Inflammatory macrophage treated with lipopolysaccharide for 4 hours (primary cell): ENCODE data around the gene ERGIC1.

Experiments
- DNase-seq: peaks from one replicate; pipeline ENCODE4 v3.0.0-alpha.2; 2020

The ERGIC1 gene

DNA sequence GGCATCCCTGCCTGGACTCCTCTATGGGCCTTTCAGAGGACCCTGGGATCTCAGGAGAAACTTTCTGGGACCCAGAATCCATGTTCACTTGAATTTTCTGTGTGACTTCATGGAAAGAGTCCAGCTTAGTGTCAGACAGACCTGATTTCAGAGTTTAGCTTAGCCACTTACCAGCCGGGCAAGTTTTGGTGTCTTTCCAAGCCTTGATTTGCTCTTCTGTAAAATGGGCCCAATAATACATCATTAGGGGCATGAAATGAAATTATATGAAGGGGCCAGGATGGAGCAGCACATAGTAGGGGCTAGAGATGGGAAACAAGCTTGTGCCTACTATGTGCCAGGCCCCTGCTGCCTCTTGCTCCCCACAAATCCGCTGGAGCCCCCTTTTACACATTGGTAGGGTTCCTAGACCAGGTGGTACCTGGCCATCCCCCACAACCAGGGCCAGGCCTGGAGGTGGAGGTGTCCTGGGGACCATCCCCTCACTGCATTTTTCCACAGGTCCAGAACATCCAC lies 92.0 kb downstream of the ERGIC1 start:
- DNase-seq = no peak

GRCh38 chr5:172926796-172927195 lies 92.7 kb downstream of the ERGIC1 start:
- no peak for DNase-seq

DNA sequence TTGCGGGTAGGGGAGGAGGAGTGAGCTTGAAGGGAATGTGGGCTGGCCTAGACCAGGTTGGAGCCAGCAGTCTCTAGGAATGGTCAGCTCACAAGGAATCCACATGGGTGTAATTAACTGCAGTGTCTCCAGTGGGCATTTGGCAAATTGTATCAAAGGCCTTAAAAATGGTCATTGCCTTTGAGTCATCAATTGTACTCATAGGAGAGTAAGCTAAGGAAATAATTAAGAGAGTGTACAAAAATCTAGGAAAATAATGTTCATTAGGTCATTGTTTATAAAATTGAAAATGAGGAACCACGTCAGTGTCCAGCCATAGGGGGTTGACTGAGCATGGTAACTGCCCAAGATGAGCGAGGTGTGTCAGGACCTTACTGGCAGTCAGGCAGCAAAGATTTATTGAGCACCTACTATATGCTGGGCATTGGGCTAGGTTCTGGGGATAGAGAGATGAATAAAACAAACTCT lies 95.4 kb downstream of the ERGIC1 start:
- no peak for DNase-seq

DNA sequence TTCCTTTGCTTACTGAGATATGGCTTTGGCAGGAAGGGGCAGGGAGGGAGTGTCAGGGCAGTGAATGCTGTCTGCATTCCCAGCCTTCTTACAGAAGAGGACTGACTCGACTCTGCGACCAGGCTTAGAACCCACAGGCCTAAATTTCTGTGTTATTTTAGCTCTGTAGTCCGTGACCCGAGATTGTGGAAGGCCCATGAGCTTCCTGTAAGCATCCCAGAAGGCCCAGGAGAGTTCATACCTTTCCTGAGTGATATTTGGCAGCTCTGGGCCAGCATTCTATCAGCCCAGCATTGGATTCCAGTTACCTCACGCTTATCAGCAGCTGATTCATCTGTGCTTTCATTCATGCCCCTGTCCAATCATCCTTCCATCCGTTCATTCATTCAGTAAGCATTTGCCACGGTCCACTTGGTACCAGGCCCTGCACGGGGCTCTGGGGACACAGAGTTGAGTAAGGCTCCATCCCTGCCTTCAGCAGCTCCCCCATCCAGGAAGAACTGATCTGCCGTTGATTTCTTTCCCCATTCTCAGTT lies 97.0 kb downstream of the ERGIC1 start:
- DNase-seq = no peak

- DNase-seq = peak; percentile 62
Measured at GRCh38 chr5:172932313-172933017, 98.4 kb downstream of the ERGIC1 start.

DNA sequence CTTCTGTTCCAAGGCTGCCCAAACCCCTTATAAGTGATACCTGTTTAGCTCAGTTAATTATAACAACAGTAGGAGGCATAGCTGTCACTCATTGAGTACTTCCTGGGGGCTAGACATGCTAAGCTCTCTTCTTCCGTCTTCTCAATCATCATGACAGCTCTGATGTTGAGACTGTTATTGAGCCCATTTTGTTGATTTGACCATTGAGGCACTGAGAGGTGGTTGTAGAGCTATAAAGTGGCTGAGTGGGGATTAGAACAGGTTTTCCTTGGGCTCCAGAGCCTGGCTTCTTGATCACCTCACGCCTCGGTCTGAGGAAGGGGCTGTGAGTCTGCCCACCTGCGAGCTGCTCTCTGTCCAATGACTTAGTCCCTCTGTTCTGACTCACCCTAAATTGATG lies 99.2 kb downstream of the ERGIC1 start:
- no peak for DNase-seq

DNA sequence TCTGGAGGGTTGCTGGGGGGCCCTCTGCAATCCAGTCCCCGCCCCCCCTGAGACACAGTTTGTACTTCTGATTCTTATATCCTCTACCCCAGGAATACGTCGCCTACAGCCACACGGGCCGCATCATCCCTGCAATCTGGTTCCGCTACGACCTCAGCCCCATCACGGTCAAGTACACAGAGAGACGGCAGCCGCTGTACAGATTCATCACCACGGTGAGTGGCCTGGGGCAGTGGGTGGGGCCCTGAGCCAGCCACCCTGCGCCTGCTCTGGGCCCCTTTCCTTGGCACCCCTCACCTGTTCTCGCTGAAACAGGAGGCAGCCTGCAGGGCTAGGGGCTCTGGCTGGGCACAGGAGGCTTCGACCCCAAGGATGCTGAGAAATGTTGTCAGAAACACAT lies 101.0 kb downstream of the ERGIC1 start:
- DNase-seq = no peak

DNA sequence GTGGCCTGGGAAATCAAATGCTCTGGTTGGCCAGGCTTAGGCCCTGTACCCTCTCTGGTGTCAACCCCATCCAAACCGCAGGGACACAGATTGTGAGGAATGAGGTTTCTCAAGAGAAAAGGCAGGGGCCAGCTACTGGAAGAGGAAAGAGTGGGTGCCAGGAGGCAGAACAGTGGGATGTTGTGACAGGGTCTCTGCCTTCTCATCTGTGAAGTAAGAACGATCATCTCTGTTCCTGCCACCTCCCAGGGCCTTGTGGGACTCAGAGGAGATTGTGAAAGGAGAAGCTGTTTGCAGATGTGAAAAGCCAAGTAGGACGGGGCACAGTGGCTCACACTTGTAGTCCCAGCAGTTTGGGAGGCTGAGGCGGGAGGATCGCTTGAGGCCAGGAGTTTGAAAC lies 102.3 kb downstream of the ERGIC1 start:
- peak; percentile 38 for DNase-seq

DNA sequence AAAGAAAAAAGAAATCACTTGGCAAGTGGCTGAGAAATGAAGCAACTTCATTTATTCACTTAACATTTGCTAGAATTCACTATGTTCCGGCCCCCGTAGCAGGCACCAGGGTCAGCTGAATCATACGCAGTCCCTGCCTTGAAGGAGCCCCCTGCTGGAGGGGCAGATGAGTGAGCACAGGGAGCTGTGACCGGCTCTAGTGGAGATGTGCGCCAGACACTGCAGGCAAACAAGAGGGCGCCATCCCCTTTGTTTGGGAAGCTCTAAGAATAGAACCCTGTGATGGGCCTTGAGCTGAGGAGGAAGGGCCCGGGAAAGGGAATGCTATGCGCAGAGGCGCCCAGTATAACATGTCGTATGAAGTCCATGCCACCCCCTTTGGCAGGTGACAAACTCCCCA lies 105.0 kb downstream of the ERGIC1 start:
- DNase-seq = peak; percentile 17

- no peak for DNase-seq
Measured at GRCh38 chr5:172939611-172940267, 105.7 kb downstream of the ERGIC1 start.

DNA sequence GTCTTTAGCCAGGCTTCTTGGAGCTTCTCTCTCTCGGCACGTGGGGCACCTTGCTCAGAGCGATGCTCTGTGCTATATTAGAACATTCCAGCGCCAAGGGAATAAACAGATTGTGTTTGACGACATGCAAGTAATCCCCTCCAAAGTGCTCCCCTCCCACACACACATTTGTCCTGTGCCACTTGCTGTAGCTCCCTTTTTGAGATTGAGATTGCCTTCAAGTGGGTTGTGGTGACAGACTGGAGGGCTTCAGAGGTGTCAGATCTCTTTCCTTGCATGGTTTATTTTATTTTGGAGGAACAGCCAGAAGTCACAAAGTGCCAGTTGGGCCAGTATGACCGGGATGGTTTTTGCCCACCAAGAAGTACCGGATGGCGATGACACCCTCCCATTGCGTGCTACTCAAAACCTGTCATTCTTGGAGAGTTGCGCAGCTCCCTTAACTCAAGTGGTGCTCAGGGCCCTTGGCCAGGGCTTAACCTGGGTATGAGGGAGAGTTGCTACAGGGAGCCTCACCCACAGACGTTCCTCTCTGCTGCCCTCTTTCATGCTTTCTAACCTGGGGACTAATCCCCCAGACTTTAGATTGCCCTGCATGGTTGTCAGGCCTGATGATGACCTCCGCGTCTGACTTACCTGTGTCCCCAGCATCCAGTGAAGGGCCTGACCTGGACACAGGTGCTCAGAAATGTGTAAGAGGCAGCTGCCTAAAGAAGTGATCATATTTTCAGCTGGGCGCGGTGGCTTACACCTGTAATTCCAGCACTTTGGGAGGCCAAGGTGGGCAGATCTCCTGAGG lies 106.4 kb downstream of the ERGIC1 start:
- DNase-seq = no peak

GRCh38 chr5:172941067-172941516 lies 107.0 kb downstream of the ERGIC1 start:
- no peak for DNase-seq

DNA sequence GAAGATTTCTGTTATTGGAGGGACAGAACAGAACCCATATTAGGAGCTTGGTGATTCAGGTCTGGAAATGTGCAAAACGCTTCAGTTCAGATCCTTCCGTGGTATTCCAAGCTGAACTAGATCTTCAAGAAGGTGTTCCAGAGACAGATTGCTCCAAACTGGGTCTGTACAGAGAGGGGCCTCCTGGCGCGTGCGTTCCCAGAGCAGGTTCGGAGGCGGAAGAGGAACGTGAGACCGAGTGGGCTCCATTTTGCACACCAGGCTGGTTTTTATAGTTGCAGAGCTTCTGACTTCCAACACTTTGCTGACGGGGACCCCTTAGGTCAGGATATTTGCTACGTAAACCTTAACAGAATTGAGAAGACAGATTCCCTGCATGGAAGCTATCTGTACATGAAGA lies 108.5 kb downstream of the ERGIC1 start:
- no peak for DNase-seq

- DNase-seq = peak; percentile 40
Measured at GRCh38 chr5:172943283-172943841, 109.3 kb downstream of the ERGIC1 start.

DNA sequence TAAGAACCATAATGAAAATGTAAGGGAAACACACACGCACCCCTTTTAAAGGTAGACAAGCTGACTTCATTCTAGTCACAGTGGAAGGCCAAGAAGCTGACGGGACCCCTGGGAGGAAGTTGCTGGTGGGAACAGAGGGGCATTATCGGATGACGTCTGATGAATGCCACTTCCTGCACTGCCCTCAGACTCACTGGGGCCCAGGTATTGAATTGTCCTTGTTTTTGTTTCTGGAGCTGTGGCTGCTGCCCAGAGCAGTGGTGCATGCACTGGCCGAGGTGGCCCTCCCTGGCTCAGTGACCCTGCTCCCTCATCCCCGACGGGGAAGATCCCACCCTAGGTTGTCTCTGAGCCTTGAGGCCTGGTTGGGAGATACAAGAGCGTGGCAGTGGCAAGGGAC lies 109.9 kb downstream of the ERGIC1 start:
- DNase-seq = no peak

GRCh38 chr5:172944741-172945140 lies 110.7 kb downstream of the ERGIC1 start:
- no peak for DNase-seq

DNA sequence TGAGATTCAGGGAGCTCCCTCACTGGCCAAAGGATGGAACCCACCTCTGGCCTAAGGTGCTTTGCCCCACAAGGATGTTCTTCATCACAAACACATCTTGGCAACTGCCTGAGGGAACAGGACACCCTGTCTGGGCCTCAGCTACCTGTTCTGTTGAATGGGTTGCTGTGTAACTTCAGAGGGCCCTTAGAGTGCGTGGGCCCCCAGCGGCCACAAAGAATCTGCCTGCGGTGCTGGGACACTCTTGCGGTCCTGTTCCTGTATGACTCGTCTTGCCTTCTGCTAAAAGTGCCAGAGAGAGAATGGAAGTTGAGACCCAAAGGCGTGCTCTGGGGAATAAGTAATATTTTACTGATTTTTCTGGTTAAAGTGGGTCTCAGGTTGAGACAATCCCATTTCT lies 111.1 kb downstream of the ERGIC1 start:
- no peak for DNase-seq

- DNase-seq = no peak
Measured at GRCh38 chr5:172946146-172946545, 112.1 kb downstream of the ERGIC1 start.

GRCh38 chr5:172949426-172949825 lies 115.4 kb downstream of the ERGIC1 start:
- no peak for DNase-seq

- no peak for DNase-seq
Measured at GRCh38 chr5:172950176-172950965, 116.3 kb downstream of the ERGIC1 start.

GRCh38 chr5:172951371-172952033 lies 117.5 kb downstream of the ERGIC1 start:
- peak; percentile 16 for DNase-seq
